ENCODE measurements around the gene TNFRSF13B. TPM values are rescaled to one million over a fixed set of nuclear protein-coding genes. Genes with fewer than 3 reads are reported as not detected.

Gene TNFRSF13B
- total and polyA plus RNA-seq, 2 donors (not counting 1 experiment from before 2014, with no cell fraction given) = not detected

GRCh38 chr17:16929035-16929680 lies 42.8 kb downstream of the TNFRSF13B start:
- TF ChIP-seq EZH2 (IDR thresholded peaks at IDR 0.05; ENCODE audit: low read length, missing control alignments) (no peak), CTCF (conservative IDR thresholded peaks at IDR 0.05 in 1 of 2, IDR thresholded peaks at IDR 0.05 in 1 of 2; ENCODE audit: low read depth in 1 of 2, low read length in 2 of 2) (no peak)
- no peak overlapping the region for H3K9ac ChIP-seq (ENCODE audit: insufficient read depth, low read length)
- no peak overlapping the region for H3K4me2 ChIP-seq (ENCODE audit: extremely low read depth, insufficient read depth, low read length)
- no peaks in the 10 kb centered on the region for H3K4me1 ChIP-seq (ENCODE audit: control insufficient read depth, extremely low read depth, insufficient read depth, low read length)
- DNase-seq (ENCODE audit: low read depth in 2 of 2) = no peak
- H2AFZ ChIP-seq (ENCODE audit: low read length) = no peak overlapping the region
- no peak overlapping the region for H3K27ac ChIP-seq (ENCODE audit: insufficient read depth, low read length)
- no peaks in the 10 kb centered on the region for H3K79me2 ChIP-seq (ENCODE audit: control insufficient read depth, insufficient read depth, low read length)
- H3K4me3 ChIP-seq (replicated peaks in 1 of 4; ENCODE audit: control extremely low read depth in 1 of 4, insufficient read depth in 1 of 4, low read depth in 3 of 4, low read length in 4 of 4) = no peak overlapping the region
- H3K36me3 ChIP-seq (ENCODE audit: control insufficient read depth, insufficient read depth, low read length) = no peaks in the 10 kb centered on the region
- no peaks in the 10 kb centered on the region for H3K9me3 ChIP-seq (ENCODE audit: control insufficient read depth, insufficient read depth, low read depth, low read length)
- H4K20me1 ChIP-seq (ENCODE audit: control insufficient read depth, extremely low read depth, insufficient read depth, low read length) = no peaks in the 10 kb centered on the region
- H3K27me3 ChIP-seq (ENCODE audit: control insufficient read depth, insufficient read depth, low read length) = no peaks in the 10 kb centered on the region

GRCh38 chr17:16928406-16929034 lies 43.4 kb downstream of the TNFRSF13B start:
- H3K36me3 ChIP-seq (ENCODE audit: control insufficient read depth, insufficient read depth, low read length) = no peaks in the 10 kb centered on the region
- TF ChIP-seq EZH2 (IDR thresholded peaks at IDR 0.05; ENCODE audit: low read length, missing control alignments) (no peak), CTCF (conservative IDR thresholded peaks at IDR 0.05 in 1 of 2, IDR thresholded peaks at IDR 0.05 in 1 of 2; ENCODE audit: low read depth in 1 of 2, low read length in 2 of 2) (no peak)
- H3K27ac ChIP-seq (ENCODE audit: insufficient read depth, low read length) = no peak overlapping the region
- no peaks in the 10 kb centered on the region for H3K27me3 ChIP-seq (ENCODE audit: control insufficient read depth, insufficient read depth, low read length)
- no peaks in the 10 kb centered on the region for H3K79me2 ChIP-seq (ENCODE audit: control insufficient read depth, insufficient read depth, low read length)
- H3K4me3 ChIP-seq (replicated peaks in 1 of 4; ENCODE audit: control extremely low read depth in 1 of 4, insufficient read depth in 1 of 4, low read depth in 3 of 4, low read length in 4 of 4) = no peak overlapping the region
- no peaks in the 10 kb centered on the region for H3K4me1 ChIP-seq (ENCODE audit: control insufficient read depth, extremely low read depth, insufficient read depth, low read length)
- no peak overlapping the region for H3K4me2 ChIP-seq (ENCODE audit: extremely low read depth, insufficient read depth, low read length)
- DNase-seq (ENCODE audit: low read depth in 2 of 2) = no peak
- H3K9me3 ChIP-seq (ENCODE audit: control insufficient read depth, insufficient read depth, low read depth, low read length) = no peaks in the 10 kb centered on the region
- H3K9ac ChIP-seq (ENCODE audit: insufficient read depth, low read length) = no peak overlapping the region
- no peak overlapping the region for H2AFZ ChIP-seq (ENCODE audit: low read length)
- no peaks in the 10 kb centered on the region for H4K20me1 ChIP-seq (ENCODE audit: control insufficient read depth, extremely low read depth, insufficient read depth, low read length)

GRCh38 chr17:16927641-16928321 lies 44.1 kb downstream of the TNFRSF13B start:
- Histone ChIP-seq H2AFZ (ENCODE audit: low read length) (no peak overlapping the region), H3K27me3 (ENCODE audit: control insufficient read depth, insufficient read depth, low read length) (no peaks in the 10 kb centered on the region), H3K4me3 (replicated peaks in 1 of 4; ENCODE audit: control extremely low read depth in 1 of 4, insufficient read depth in 1 of 4, low read depth in 3 of 4, low read length in 4 of 4) (no peak overlapping the region), H3K4me2 (ENCODE audit: extremely low read depth, insufficient read depth, low read length) (no peak overlapping the region), H4K20me1 (ENCODE audit: control insufficient read depth, extremely low read depth, insufficient read depth, low read length) (no peaks in the 10 kb centered on the region), H3K4me1 (ENCODE audit: control insufficient read depth, extremely low read depth, insufficient read depth, low read length) (no peaks in the 10 kb centered on the region), H3K9me3 (ENCODE audit: control insufficient read depth, insufficient read depth, low read depth, low read length) (no peaks in the 10 kb centered on the region), H3K9ac (ENCODE audit: insufficient read depth, low read length) (no peak overlapping the region), H3K36me3 (ENCODE audit: control insufficient read depth, insufficient read depth, low read length) (no peaks in the 10 kb centered on the region), H3K79me2 (ENCODE audit: control insufficient read depth, insufficient read depth, low read length) (no peaks in the 10 kb centered on the region), H3K27ac (ENCODE audit: insufficient read depth, low read length) (no peak overlapping the region)
- DNase-seq (ENCODE audit: low read depth in 2 of 2) = no peak
- TF ChIP-seq EZH2 (IDR thresholded peaks at IDR 0.05; ENCODE audit: low read length, missing control alignments) (no peak), CTCF (conservative IDR thresholded peaks at IDR 0.05 in 1 of 2, IDR thresholded peaks at IDR 0.05 in 1 of 2; ENCODE audit: low read depth in 1 of 2, low read length in 2 of 2) (no peak)
